ENCODE measurements around the gene UBR3.
"Not testable (repeated sequence)": the region's sequence is repeated elsewhere in the genome, so short reads cannot be mapped to it uniquely, and the experiment has no call there.

The UBR3 gene

GRCh38 chr2:169900686-169901085 lies 73.4 kb downstream of the UBR3 start:
- H3K4me1 ChIP-seq (ENCODE audit: insufficient read depth, low read length) = no peaks in the 10 kb centered on the region
- H2AFZ ChIP-seq (ENCODE audit: low read depth, low read length) = no peak overlapping the region
- H3K36me3 ChIP-seq (ENCODE audit: insufficient read depth, low read length) = peaks cover 3% of the 10 kb centered on the region
- no peak overlapping the region for H3K4me3 ChIP-seq (ENCODE audit: low read length)
- H3K9me3 ChIP-seq (ENCODE audit: low read length) = no peaks in the 10 kb centered on the region
- no peaks in the 10 kb centered on the region for H3K27me3 ChIP-seq (ENCODE audit: insufficient read depth, low read length)

- Histone ChIP-seq H3K4me3 (ENCODE audit: low read length) (no peak overlapping the region), H3K36me3 (ENCODE audit: insufficient read depth, low read length) (peaks cover 8% of the 10 kb centered on the region), H3K9me3 (ENCODE audit: low read length) (no peaks in the 10 kb centered on the region), H2AFZ (ENCODE audit: low read depth, low read length) (no peak overlapping the region), H3K4me1 (ENCODE audit: insufficient read depth, low read length) (no peaks in the 10 kb centered on the region), H3K27me3 (ENCODE audit: insufficient read depth, low read length) (no peaks in the 10 kb centered on the region)
Measured at GRCh38 chr2:169906731-169907130, 79.5 kb downstream of the UBR3 start.

- Histone ChIP-seq H3K36me3 (ENCODE audit: insufficient read depth, low read length) (peaks cover 8% of the 10 kb centered on the region), H3K9me3 (ENCODE audit: low read length) (no peaks in the 10 kb centered on the region), H3K4me3 (ENCODE audit: low read length) (no peak overlapping the region), H3K4me1 (ENCODE audit: insufficient read depth, low read length) (no peaks in the 10 kb centered on the region), H3K27me3 (ENCODE audit: insufficient read depth, low read length) (no peaks in the 10 kb centered on the region), H2AFZ (ENCODE audit: low read depth, low read length) (no peak overlapping the region)
Measured at GRCh38 chr2:169909376-169909775, 82.1 kb downstream of the UBR3 start.

DNA sequence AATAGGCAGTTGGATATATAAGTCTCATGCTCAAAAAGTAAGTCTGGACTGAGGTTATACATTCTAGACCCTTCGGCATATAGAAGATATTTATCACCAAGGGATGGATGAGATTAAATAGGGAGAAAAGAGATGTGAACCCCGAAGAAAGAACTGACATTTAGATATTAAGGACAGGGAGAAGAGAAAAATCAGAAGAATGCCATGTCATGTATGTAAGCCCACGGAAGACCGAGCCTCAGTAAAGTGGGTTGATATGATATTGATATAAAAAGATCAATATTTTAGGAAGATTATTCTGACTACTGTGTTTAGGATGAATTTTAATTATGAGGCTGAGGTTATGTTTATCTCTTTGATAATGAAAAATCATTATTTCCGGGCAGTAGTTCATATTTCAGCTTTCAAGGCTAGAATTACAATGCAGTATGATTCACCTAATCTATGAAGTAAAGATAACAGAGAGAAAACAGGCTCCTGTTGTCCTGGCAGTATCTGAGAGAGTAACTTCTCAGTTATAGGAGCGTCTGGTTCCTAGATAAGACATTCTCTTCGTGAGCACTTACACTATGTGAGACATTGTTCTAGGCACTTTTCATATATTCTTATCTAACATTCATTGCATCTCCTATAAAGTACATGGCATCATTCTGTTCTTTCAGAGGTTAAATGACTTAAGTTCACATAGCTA lies 83.0 kb downstream of the UBR3 start:
- Histone ChIP-seq H3K27me3 (ENCODE audit: insufficient read depth, low read length) (no peaks in the 10 kb centered on the region), H3K36me3 (ENCODE audit: insufficient read depth, low read length) (peaks cover 13% of the 10 kb centered on the region), H3K9me3 (ENCODE audit: low read length) (no peaks in the 10 kb centered on the region), H2AFZ (ENCODE audit: low read depth, low read length) (no peak overlapping the region), H3K4me3 (ENCODE audit: low read length) (no peak overlapping the region), H3K4me1 (ENCODE audit: insufficient read depth, low read length) (no peaks in the 10 kb centered on the region)

GRCh38 chr2:169911119-169911518 lies 83.9 kb downstream of the UBR3 start:
- no peak overlapping the region for H2AFZ ChIP-seq (ENCODE audit: low read depth, low read length)

GRCh38 chr2:169916623-169917022 lies 89.4 kb downstream of the UBR3 start:
- Histone ChIP-seq H3K4me3 (ENCODE audit: low read length) (no peak overlapping the region), H3K4me1 (ENCODE audit: insufficient read depth, low read length) (no peaks in the 10 kb centered on the region), H3K36me3 (ENCODE audit: insufficient read depth, low read length) (peaks cover 7% of the 10 kb centered on the region), H3K9me3 (ENCODE audit: low read length) (no peaks in the 10 kb centered on the region), H3K27me3 (ENCODE audit: insufficient read depth, low read length) (no peaks in the 10 kb centered on the region), H2AFZ (ENCODE audit: low read depth, low read length) (no peak overlapping the region)

More at GRCh38 chr2:169911119-169911518, 83.9 kb downstream of the UBR3 start:
- Histone ChIP-seq H3K27me3 (ENCODE audit: insufficient read depth, low read length) (no peaks in the 10 kb centered on the region), H3K4me1 (ENCODE audit: insufficient read depth, low read length) (no peaks in the 10 kb centered on the region), H3K36me3 (ENCODE audit: insufficient read depth, low read length) (peaks cover 10% of the 10 kb centered on the region), H3K9me3 (ENCODE audit: low read length) (no peaks in the 10 kb centered on the region), H3K4me3 (ENCODE audit: low read length) (no peak overlapping the region)

DNA sequence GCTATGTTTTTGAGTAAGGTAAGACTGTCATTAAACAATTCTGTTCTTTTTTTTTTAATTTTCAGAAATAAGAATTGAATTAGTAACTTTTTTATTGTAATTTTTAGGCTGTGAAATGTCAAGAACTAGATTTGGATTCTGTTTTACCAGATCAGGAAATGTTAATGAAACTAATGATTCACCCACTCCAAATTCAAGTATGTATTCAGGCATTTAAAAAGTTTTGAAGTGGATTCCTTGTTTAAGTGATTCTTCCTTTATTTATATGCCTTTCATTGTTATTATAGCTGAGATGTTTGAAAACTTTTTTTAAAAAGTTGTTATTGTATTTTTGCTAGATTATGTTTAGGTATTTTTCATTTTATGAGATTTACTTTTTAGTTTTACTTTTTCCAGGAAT lies 96.7 kb downstream of the UBR3 start:
- Histone ChIP-seq H3K9me3 (ENCODE audit: low read length) (no peaks in the 10 kb centered on the region), H2AFZ (ENCODE audit: low read depth, low read length) (no peak overlapping the region), H3K4me3 (ENCODE audit: low read length) (no peak overlapping the region), H3K36me3 (ENCODE audit: insufficient read depth, low read length) (peaks cover 18% of the 10 kb centered on the region), H3K4me1 (ENCODE audit: insufficient read depth, low read length) (no peaks in the 10 kb centered on the region), H3K27me3 (ENCODE audit: insufficient read depth, low read length) (no peaks in the 10 kb centered on the region)

GRCh38 chr2:169925968-169926367 lies 98.7 kb downstream of the UBR3 start:
- no peak overlapping the region for H2AFZ ChIP-seq (ENCODE audit: low read depth, low read length)
- peaks cover 18% of the 10 kb centered on the region for H3K36me3 ChIP-seq (ENCODE audit: insufficient read depth, low read length)
- H3K4me1 ChIP-seq (ENCODE audit: insufficient read depth, low read length) = no peaks in the 10 kb centered on the region
- no peaks in the 10 kb centered on the region for H3K9me3 ChIP-seq (ENCODE audit: low read length)
- H3K4me3 ChIP-seq (ENCODE audit: low read length) = no peak overlapping the region
- H3K27me3 ChIP-seq (ENCODE audit: insufficient read depth, low read length) = no peaks in the 10 kb centered on the region

- H3K4me3 ChIP-seq (ENCODE audit: low read length) = no peak overlapping the region
- H2AFZ ChIP-seq (ENCODE audit: low read depth, low read length) = no peak overlapping the region
- H3K36me3 ChIP-seq (ENCODE audit: insufficient read depth, low read length) = peaks cover 16% of the 10 kb centered on the region
- H3K4me1 ChIP-seq (ENCODE audit: insufficient read depth, low read length) = no peaks in the 10 kb centered on the region
- no peaks in the 10 kb centered on the region for H3K27me3 ChIP-seq (ENCODE audit: insufficient read depth, low read length)
- no peaks in the 10 kb centered on the region for H3K9me3 ChIP-seq (ENCODE audit: low read length)
Measured at GRCh38 chr2:169928463-169928864, 101.2 kb downstream of the UBR3 start.

- Histone ChIP-seq H3K4me1 (ENCODE audit: insufficient read depth, low read length) (no peaks in the 10 kb centered on the region), H3K4me3 (ENCODE audit: low read length) (no peak overlapping the region), H3K36me3 (ENCODE audit: insufficient read depth, low read length) (peaks cover 6% of the 10 kb centered on the region), H3K27me3 (ENCODE audit: insufficient read depth, low read length) (no peaks in the 10 kb centered on the region), H2AFZ (ENCODE audit: low read depth, low read length) (no peak overlapping the region), H3K9me3 (ENCODE audit: low read length) (no peaks in the 10 kb centered on the region)
Measured at GRCh38 chr2:169933124-169933711, 106.0 kb downstream of the UBR3 start.

DNA sequence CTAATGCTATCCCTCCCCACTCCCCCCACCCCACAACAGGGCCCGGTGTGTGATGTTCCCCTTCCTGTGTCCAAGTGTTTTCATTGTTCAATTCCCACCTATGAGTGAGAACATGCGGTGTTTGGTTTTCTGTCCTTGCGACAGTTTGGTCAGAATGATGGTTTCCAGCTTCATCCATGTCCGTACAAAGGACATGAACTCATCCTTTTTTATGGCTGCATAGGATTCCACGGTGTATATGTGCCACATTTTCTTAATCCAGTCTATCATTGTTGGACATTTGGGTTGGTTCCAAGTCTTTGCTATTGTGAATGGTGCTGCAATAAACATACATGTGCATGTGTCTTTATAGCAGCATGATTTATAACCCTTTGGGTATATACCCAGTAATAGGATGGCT lies 109.4 kb downstream of the UBR3 start:
- not testable (repeated sequence) for H3K4me1 ChIP-seq (ENCODE audit: insufficient read depth, low read length); H3K36me3 ChIP-seq (ENCODE audit: insufficient read depth, low read length); H3K9me3 ChIP-seq (ENCODE audit: low read length); H2AFZ ChIP-seq (ENCODE audit: low read depth, low read length); H3K4me3 ChIP-seq (ENCODE audit: low read length); H3K27me3 ChIP-seq (ENCODE audit: insufficient read depth, low read length)

GRCh38 chr2:169945515-169945914 lies 118.3 kb downstream of the UBR3 start:
- Histone ChIP-seq H3K4me1 (ENCODE audit: insufficient read depth, low read length) (no peaks in the 10 kb centered on the region), H3K36me3 (ENCODE audit: insufficient read depth, low read length) (peaks cover 11% of the 10 kb centered on the region), H3K4me3 (ENCODE audit: low read length) (no peak overlapping the region), H3K9me3 (ENCODE audit: low read length) (no peaks in the 10 kb centered on the region), H2AFZ (ENCODE audit: low read depth, low read length) (no peak overlapping the region), H3K27me3 (ENCODE audit: insufficient read depth, low read length) (no peaks in the 10 kb centered on the region)

- Histone ChIP-seq H3K9me3 (ENCODE audit: low read length) (no peaks in the 10 kb centered on the region), H3K4me3 (ENCODE audit: low read length) (no peak overlapping the region), H3K36me3 (ENCODE audit: insufficient read depth, low read length) (peaks cover 11% of the 10 kb centered on the region), H2AFZ (ENCODE audit: low read depth, low read length) (no peak overlapping the region), H3K27me3 (ENCODE audit: insufficient read depth, low read length) (no peaks in the 10 kb centered on the region), H3K4me1 (ENCODE audit: insufficient read depth, low read length) (no peaks in the 10 kb centered on the region)
Measured at GRCh38 chr2:169946092-169946491, 118.8 kb downstream of the UBR3 start.

DNA sequence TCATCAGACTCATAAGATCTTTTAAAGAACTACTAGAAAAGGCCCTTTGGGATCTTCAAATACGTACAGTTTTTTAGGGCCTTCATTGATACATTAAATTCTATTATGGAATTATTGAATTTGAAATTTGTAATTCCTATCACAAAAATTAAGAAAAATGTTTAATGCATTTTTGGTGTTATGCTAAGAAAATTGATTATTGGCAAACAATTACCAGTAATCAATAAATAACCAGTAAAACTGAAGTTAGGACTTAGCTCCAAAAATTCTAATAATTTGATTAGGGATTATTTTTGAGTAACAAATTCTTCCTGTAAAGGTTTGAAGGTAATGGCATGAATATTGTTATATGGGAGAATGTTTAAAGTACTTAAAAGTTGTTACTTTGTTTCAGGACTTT lies 119.3 kb downstream of the UBR3 start:
- Histone ChIP-seq H3K9me3 (ENCODE audit: low read length) (no peaks in the 10 kb centered on the region), H3K4me1 (ENCODE audit: insufficient read depth, low read length) (no peaks in the 10 kb centered on the region), H3K27me3 (ENCODE audit: insufficient read depth, low read length) (no peaks in the 10 kb centered on the region), H3K36me3 (ENCODE audit: insufficient read depth, low read length) (peaks cover 11% of the 10 kb centered on the region), H2AFZ (ENCODE audit: low read depth, low read length) (no peak overlapping the region), H3K4me3 (ENCODE audit: low read length) (no peak overlapping the region)
